ENCODE data around the gene DNAJC5G.

The DNAJC5G gene

GRCh38 chr2:27281855-27282559 is 6.8 kb downstream of the DNAJC5G start, which contains the start of gene TRIM54:
Gene TRIM54 (plus strand): TSS chr2:27282429. CDS start chr2:27282732, 303 bp downstream.
- no peak within 1 kb of the TSS for H3K4me3 ChIP-seq
- TF ChIP-seq CTCF (IDR thresholded peaks at IDR 0.05), result no peak
- no peak for DNase-seq (ENCODE audit: low spot score)
- peak within 1 kb of the TSS in 1 of 2 donors; percentile 6 for H3K27ac ChIP-seq

- no peak for DNase-seq (ENCODE audit: low spot score)
- H3K4me3 ChIP-seq, result no peak overlapping the region
- TF ChIP-seq CTCF (IDR thresholded peaks at IDR 0.05), result no peak
- no peak overlapping the region for H3K27ac ChIP-seq
These were observed 7.7 kb downstream of the DNAJC5G start for GRCh38 chr2:27282892-27283291.

GRCh38 chr2:27284996-27285395 is 9.8 kb downstream of the DNAJC5G start:
- H3K4me3 ChIP-seq, result no peak overlapping the region
- H3K27ac ChIP-seq, result no peak overlapping the region
- TF ChIP-seq CTCF (IDR thresholded peaks at IDR 0.05), result no peak
- no peak for DNase-seq (ENCODE audit: low spot score)

- Histone ChIP-seq H3K4me3 (no peak overlapping the region), H3K27ac (no peak overlapping the region)
- DNase-seq (ENCODE audit: low spot score), result no peak
- no peak for TF ChIP-seq CTCF (IDR thresholded peaks at IDR 0.05)
These were observed 10.2 kb downstream of the DNAJC5G start for GRCh38 chr2:27285481-27285880.

GRCh38 chr2:27288610-27289009 is 13.4 kb downstream of the DNAJC5G start:
- no peak for DNase-seq (ENCODE audit: low spot score)
- no peak overlapping the region for H3K27ac ChIP-seq
- no peak for TF ChIP-seq CTCF (IDR thresholded peaks at IDR 0.05)
- no peak overlapping the region for H3K4me3 ChIP-seq

- TF ChIP-seq CTCF (IDR thresholded peaks at IDR 0.05), result no peak
- DNase-seq (ENCODE audit: low spot score), result no peak
- Histone ChIP-seq H3K27ac (no peak overlapping the region), H3K4me3 (no peak overlapping the region)
These were observed 15.3 kb downstream of the DNAJC5G start for GRCh38 chr2:27290549-27290948.

GRCh38 chr2:27291865-27292264 is 16.6 kb downstream of the DNAJC5G start:
- no peak overlapping the region for H3K27ac ChIP-seq
- no peak overlapping the region for H3K4me3 ChIP-seq
- DNase-seq (ENCODE audit: low spot score), result no peak
- TF ChIP-seq CTCF (IDR thresholded peaks at IDR 0.05), result no peak

All from coronary artery (tissue), 2 donors.